ENCODE data around the gene PPP1CA. TPM values are rescaled to one million over a fixed set of nuclear protein-coding genes. Genes with fewer than 3 reads are reported as not detected.
A peak's percentile ranks its signal among the peaks of the same experiment; 100 is the strongest.

PPP1CA gene
- total RNA-seq, 1 experiment from 2014 or later = 449 TPM

DNA sequence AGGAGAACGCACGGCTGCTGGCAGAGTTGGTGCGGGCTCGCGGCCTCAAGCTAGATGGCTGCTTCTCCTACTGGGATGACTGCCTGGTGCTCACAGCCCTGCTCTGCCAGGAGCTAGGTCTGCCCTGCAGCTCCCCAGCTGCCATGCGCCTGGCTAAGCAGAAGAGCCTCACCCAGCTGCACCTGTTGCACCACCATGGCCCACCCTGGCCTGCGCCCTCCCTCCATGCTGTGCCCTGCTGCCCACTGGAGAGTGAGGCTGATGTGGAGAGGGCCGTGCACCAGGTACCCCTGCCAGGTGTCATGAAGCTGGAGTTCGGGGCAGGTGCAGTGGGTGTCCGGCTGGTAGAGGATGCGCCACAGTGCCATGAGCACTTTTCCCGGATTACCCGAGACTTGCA, 21.8 kb upstream of the PPP1CA start:
- H3K9ac ChIP-seq (ENCODE audit: low read length) = no peak overlapping the region
- H3K27ac ChIP-seq (ENCODE audit: low read length) = no peak overlapping the region
- TF ChIP-seq, protein P1, sequence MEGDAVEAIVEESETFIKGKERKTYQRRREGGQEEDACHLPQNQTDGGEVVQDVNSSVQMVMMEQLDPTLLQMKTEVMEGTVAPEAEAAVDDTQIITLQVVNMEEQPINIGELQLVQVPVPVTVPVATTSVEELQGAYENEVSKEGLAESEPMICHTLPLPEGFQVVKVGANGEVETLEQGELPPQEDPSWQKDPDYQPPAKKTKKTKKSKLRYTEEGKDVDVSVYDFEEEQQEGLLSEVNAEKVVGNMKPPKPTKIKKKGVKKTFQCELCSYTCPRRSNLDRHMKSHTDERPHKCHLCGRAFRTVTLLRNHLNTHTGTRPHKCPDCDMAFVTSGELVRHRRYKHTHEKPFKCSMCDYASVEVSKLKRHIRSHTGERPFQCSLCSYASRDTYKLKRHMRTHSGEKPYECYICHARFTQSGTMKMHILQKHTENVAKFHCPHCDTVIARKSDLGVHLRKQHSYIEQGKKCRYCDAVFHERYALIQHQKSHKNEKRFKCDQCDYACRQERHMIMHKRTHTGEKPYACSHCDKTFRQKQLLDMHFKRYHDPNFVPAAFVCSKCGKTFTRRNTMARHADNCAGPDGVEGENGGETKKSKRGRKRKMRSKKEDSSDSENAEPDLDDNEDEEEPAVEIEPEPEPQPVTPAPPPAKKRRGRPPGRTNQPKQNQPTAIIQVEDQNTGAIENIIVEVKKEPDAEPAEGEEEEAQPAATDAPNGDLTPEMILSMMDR (conservative IDR thresholded peaks at IDR 0.05; ENCODE audit: low read depth, low read length) = no peak
- TF ChIP-seq EZH2 (IDR thresholded peaks at IDR 0.05; ENCODE audit: low read length, unreplicated experiment) = no peak
- no peak for TF ChIP-seq EZH2phosphoT487 (IDR thresholded peaks at IDR 0.05; ENCODE audit: borderline replicate concordance, low read length)
- no TSS peak for BruUV-seq (replicated peaks)
- no peak overlapping the region for H3K4me3 ChIP-seq (ENCODE audit: low read length)
- peaks cover 3% of the 10 kb centered on the region for H3K79me2 ChIP-seq (ENCODE audit: low read length)
- no peaks in the 10 kb centered on the region for H3K36me3 ChIP-seq (ENCODE audit: low read depth, low read length)
- no peaks in the 10 kb centered on the region for H3K27me3 ChIP-seq (ENCODE audit: low read length)
- ChIA-PET POLR2A (ENCODE audit: unreplicated experiment) (no interaction called here), CTCF (no interaction called here)
- H3K4me2 ChIP-seq (ENCODE audit: low read length) = no peak overlapping the region
- no peaks in the 10 kb centered on the region for H3K9me3 ChIP-seq (ENCODE audit: low read length)
- DNase-seq (no peak), ATAC-seq (no peak)
- no peak overlapping the region for H2AFZ ChIP-seq (ENCODE audit: low read length)
- intact Hi-C loops (cut with micrococcal nuclease) = no loop called here
- no peaks in the 10 kb centered on the region for H3F3A ChIP-seq (ENCODE audit: low read length, unreplicated experiment)
- no peaks in the 10 kb centered on the region for H3K9me2 ChIP-seq (replicated peaks; ENCODE audit: low read length)
- no peaks in the 10 kb centered on the region for H4K20me1 ChIP-seq (ENCODE audit: low read length)
- peaks cover 13% of the 10 kb centered on the region; the same call in 1 of the 2 replicates for H3K4me1 ChIP-seq (ENCODE audit: insufficient read depth, low read length)

DNA sequence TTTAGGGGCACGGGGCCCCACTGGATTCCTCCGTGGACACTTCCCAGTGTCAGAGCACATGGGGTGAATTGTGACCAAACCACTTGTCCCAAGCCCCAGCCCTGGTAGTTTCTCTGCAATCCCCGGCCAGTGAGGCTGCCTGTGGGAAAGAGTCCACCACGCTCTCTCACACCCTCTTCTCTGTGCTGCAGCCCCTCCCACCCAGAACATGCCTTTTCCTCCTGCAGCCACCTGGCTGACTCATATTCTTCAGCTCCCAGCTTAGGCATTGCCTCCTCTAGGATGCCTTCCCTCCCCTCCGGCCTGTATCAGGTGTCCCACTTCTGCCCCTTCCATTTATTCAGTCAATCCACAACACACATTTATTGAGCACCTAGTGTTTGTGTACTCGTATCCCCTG, 21.2 kb upstream of the PPP1CA start:
- Histone ChIP-seq H3K79me2 (ENCODE audit: low read length) (no peaks in the 10 kb centered on the region), H3K36me3 (ENCODE audit: low read depth, low read length) (no peaks in the 10 kb centered on the region), H3K9me2 (replicated peaks; ENCODE audit: low read length) (no peaks in the 10 kb centered on the region), H3K27me3 (ENCODE audit: low read length) (no peaks in the 10 kb centered on the region), H3K9ac (ENCODE audit: low read length) (no peak overlapping the region), H3K9me3 (ENCODE audit: low read length) (no peaks in the 10 kb centered on the region), H3F3A (ENCODE audit: low read length, unreplicated experiment) (no peaks in the 10 kb centered on the region), H3K4me2 (ENCODE audit: low read length) (no peak overlapping the region), H3K4me3 (ENCODE audit: low read length) (no peak overlapping the region), H3K27ac (ENCODE audit: low read length) (no peak overlapping the region), H4K20me1 (ENCODE audit: low read length) (no peaks in the 10 kb centered on the region), H3K4me1 (ENCODE audit: insufficient read depth, low read length) (peaks cover 13% of the 10 kb centered on the region; the same call in 1 of the 2 replicates), H2AFZ (ENCODE audit: low read length) (no peak overlapping the region)
- ChIA-PET POLR2A (ENCODE audit: unreplicated experiment) (no interaction called here), CTCF (no interaction called here)
- TF ChIP-seq, protein P1 (conservative IDR thresholded peaks at IDR 0.05; ENCODE audit: low read depth, low read length) = no peak
- TF ChIP-seq EZH2 (IDR thresholded peaks at IDR 0.05; ENCODE audit: low read length, unreplicated experiment) (no peak), EZH2phosphoT487 (IDR thresholded peaks at IDR 0.05; ENCODE audit: borderline replicate concordance, low read length) (no peak)
- intact Hi-C loops (cut with micrococcal nuclease) = no loop called here
- DNase-seq (peak; percentile 80), ATAC-seq (no peak)
- BruUV-seq (replicated peaks) = no TSS peak

- Histone ChIP-seq H3K4me3 (ENCODE audit: low read length) (peak overlapping the region; percentile 73; the same call in 1 of the 2 replicates), H3F3A (ENCODE audit: low read length, unreplicated experiment) (no peaks in the 10 kb centered on the region), H3K9me2 (replicated peaks; ENCODE audit: low read length) (no peaks in the 10 kb centered on the region), H3K27me3 (ENCODE audit: low read length) (no peaks in the 10 kb centered on the region), H3K4me2 (ENCODE audit: low read length) (peak overlapping the region; percentile 90), H2AFZ (ENCODE audit: low read length) (peak overlapping the region; percentile 85), H3K27ac (ENCODE audit: low read length) (no peak overlapping the region), H4K20me1 (ENCODE audit: low read length) (no peaks in the 10 kb centered on the region), H3K9ac (ENCODE audit: low read length) (no peak overlapping the region), H3K4me1 (ENCODE audit: insufficient read depth, low read length) (peaks cover 13% of the 10 kb centered on the region; the same call in 1 of the 2 replicates), H3K9me3 (ENCODE audit: low read length) (no peaks in the 10 kb centered on the region), H3K79me2 (ENCODE audit: low read length) (no peaks in the 10 kb centered on the region), H3K36me3 (ENCODE audit: low read depth, low read length) (no peaks in the 10 kb centered on the region)
- peak; percentile 11 for ATAC-seq
- no peak for DNase-seq
- TF ChIP-seq, protein P1 (conservative IDR thresholded peaks at IDR 0.05; ENCODE audit: low read depth, low read length) = no peak
- TF ChIP-seq EZH2 (IDR thresholded peaks at IDR 0.05; ENCODE audit: low read length, unreplicated experiment) = no peak
- TF ChIP-seq EZH2phosphoT487 (IDR thresholded peaks at IDR 0.05; ENCODE audit: borderline replicate concordance, low read length) = no peak
- intact Hi-C loops (cut with micrococcal nuclease) = no loop called here
- CTCF ChIA-PET = interaction anchor here (1.7 kb wide), 1 partner anchor 20 kb away, joined by 6 read pairs; the partner anchor contains the start of gene PPP1CA
- POLR2A ChIA-PET (ENCODE audit: unreplicated experiment) = interaction anchor here (0.6 to 1.2 kb wide), 2 partner anchors 20 to 24 kb away, joined by 4 to 5 read pairs; partner anchors contain the start of gene PPP1CA
- BruUV-seq (replicated peaks) = TSS peak; percentile 63
Measured at GRCh38 chr11:67421430-67422031, 19.9 kb upstream of the PPP1CA start.
